M059J (cell line): Measurements from ENCODE around the gene ZNF138. TPM values are rescaled to one million over a fixed set of nuclear protein-coding genes. Genes with fewer than 3 reads are reported as not detected.

Experiments
- DNase-seq: peaks from one replicate; pipeline ENCODE4 v3.0.0-alpha.2; 2012; ENCODE audit warnings: low read depth
- total RNA-seq: library from RNA; depleted of rRNA; stranded (reverse); fragments of >200 nt; shearing (Covaris generic); gene quantifications from 2 replicates; pipeline ENCODE4 v1.2.3, GENCODE V29; 2014; rRNA removed

The ZNF138 gene
- total RNA-seq, 1 experiment from 2014 or later = 9.2 TPM

DNA sequence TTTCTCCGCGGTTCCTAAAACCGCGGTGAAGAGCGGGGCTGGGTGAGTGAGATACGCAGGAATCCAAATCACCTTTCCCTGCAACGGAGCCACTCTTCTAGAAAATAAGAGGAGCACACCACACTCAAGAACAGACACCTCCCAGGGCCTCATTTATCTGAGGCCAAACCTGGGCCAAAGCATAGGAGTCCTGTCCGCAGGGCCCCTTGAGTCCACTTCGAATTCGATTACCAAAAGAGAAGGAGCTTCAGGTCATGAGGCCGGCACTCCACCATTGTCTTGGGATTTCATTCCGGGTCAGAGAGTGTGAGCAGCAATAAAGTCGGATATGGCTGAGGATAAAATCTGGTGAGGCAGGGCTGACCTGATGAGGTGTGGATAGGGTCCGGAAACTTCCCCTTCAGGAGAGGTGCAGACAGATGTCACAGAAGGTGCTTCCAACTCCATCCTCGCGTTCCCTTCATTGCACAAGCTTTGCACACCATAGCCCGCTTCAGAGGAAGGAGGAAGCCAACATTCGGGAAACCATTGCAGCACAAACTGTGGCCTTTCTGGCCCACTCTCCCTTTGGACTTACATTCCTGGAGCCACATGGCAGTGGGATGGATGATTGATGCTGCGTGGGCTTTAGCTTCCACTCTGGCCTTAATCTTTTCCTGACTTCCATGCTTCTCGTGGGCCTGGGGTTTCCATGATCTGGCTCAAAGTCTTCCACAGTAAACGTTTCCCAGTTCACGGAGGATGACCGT, 81.6 kb downstream of the ZNF138 start:
- no peak for DNase-seq

DNA sequence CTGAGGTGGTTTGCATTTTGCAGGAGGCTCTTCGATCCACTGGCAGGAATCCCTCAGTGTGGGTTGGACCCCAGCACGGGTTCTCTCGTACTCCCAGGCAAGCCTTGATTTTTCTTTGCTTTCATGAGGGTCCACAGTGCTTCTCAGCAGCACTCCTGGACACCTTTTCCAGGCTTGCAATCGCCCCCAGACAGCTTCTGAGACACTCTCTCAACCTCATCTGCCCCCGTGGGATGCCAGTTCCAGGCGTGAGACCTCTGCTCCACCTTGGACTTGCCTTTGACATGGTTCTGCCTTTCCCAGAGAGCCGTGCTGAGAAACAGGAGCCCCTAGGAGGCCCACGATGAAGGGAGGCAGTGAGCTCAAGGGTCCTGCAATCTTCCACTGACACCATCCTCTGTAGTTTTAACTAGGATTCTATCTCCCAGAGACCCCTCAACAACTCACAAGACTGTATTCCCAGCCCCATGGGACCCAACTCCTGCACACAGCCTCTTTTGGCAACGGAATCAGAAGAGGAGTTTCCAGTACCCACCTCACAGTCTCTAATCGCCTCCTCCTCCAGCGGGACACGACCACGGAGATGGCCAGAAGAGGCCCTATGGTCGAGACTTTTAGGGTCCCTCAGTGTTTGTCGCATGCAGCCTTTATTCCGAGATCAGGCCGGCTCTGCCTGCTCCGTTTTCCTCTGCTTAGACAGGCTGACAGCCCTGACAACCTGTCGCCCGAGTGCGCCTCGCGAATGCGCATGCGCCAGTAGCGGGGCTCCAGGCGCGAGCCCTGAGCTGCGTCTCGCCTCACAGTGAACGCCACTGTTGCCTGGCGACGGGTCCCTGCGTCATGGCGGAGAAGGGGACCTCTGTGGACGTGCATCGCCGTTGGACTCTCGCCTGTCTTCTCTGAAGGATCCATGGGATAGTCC, 82.8 kb downstream of the ZNF138 start:
- DNase-seq = no peak

GRCh38 chr7:64877714-64878610, 83.7 kb downstream of the ZNF138 start:
- no peak for DNase-seq

DNA sequence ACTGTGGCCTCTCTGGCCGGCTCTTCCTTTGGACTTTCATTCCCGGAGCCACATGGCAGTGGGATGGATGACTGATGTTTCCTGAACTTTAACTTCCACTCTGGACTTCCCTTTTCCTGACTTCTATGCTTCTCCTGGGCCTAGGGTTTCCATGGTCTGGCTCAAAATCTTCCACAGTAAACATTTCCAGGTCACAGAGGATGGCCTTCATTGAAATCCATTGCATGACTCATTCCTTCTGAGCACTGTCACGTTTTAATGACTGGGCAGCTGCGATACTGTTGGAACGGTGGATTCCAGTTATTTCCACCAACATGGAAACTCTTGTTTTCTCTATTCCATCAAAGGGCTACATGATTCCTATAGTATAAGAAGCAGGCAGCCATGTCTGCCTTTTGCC, 84.5 kb downstream of the ZNF138 start:
- peak; percentile 79 for DNase-seq

DNA sequence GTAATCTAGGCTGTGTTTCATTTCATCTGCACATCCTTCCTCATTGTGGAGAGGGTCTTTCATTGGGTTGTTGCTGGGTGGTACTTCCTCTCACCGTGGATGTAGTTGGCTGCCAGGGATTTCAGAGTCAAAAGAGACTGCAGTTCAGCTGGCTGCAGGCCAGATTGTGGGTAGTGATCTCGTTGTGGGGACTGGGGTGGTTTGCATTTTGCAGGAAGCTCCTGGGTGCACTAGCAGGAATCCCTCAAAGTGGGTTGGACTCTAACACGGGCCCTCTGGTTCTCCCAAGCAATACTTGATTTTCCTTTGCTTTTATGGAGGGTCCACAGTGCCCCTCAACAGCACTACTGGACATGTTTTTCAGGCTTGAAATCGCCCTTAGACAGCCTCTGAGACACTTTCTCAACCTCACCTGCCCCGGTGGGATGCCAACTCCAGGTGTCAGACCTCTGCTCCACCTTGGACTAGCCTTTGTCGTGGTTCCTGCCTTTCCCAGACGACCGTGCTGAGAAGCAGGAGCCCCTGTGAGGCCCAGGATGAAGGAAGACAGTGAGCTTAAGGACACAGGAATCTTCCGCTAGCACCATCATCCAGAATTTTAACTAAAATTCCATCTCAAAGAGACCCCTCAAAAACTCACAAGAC, 85.0 kb downstream of the ZNF138 start:
- DNase-seq = peak; percentile 60

GRCh38 chr7:64879800-64880199, 85.6 kb downstream of the ZNF138 start:
- no peak for DNase-seq

DNA sequence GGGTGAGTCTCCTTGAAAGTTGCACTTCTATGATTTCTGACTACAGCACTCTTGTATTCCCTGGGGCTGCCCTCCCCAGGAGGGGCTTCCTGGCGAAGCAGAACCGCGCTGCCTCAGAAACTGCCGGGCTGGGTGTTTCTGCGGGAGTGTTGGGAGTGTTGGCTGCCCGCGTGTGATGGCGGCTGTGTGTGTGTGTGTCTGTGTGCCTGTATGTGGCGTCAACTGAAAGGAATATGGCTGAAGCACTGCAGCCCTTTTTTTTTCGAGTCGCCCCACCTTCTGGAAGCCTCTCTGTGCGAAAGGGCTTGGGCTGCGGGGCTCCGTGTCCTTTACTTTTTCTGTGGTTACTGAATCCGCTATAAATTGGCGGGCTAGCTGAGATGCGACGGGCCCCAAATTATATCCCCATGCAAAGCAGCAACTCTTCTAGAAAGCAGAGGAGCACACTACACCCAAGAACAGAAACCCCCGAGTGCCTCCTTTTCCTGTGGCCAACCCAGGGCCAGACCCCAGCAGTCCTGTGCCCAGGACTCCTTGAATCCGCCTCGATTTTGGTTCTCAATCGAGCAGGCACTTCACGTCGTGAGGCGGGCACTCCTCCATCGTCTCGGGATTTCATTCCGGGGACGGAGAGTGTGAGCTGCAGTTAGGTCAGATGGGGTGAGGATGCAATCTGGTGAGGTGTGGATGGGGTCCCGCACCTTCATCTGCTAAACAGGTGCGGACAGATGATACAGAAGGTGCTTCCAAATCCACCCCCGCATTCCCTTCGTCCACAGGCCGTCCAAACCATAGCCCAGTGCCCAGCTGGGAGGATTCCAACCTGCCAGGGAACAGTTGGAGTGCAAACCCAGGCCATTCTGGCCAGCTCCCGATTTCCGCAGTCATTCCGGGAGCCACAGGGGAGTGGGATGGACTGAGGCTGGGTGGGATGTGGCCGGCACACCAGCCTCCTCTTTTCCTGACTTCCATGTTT, 86.4 kb downstream of the ZNF138 start:
- DNase-seq = no peak

GRCh38 chr7:64881461-64882287, 87.4 kb downstream of the ZNF138 start:
- no peak for DNase-seq

DNA sequence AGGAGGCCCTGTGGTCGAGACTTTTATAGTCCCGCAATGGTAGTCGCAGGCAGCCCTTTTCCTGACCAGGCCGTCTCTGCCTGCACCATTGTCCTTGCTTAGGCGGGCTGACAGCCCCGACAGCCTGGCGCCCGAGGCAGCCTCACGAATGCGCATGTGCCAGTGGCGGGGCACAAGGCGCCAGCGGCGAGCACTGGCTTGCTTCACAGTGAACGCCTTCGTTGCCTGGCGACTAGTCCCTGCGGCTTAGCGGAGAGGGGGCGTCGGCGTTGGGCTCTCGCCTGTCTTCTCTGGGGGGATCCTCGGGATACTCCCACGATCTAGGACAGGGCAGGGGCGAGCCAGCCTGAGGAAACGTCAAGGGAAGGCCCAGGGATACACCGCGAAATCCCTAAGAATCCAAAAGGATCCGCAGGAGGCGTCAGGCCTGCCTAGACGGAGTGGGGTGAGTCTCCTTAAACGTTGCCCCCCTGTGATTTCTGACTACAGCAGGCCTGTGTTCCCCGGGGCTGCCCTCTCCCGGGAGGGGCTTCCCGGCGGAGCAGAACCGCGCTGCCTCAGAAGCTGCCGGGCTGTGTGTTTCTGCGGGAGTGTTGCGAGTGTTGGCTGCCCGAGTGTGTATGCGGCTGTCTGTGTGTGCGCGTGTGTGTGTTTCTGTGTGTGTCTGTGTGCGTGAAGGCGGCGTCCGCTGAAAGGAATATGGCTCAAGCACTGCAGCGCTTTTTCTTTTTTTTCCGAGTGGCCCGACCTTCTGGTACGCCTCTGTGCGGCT, 88.3 kb downstream of the ZNF138 start:
- DNase-seq = no peak

Other genes with a start within 250 kb of the ZNF138 start
- gene ZNF680, start 231.4 kb upstream of the ZNF138 start, total RNA-seq = 8.8 and 12.1 TPM in 2 replicates
- gene ZNF107, start 128.3 kb upstream of the ZNF138 start, total RNA-seq = 5.9 and 8.1 TPM in 2 replicates
- gene ZNF273, start 108.8 kb downstream of the ZNF138 start, total RNA-seq = 16.0 and 17.3 TPM in 2 replicates
- gene ZNF117, start 196.6 kb downstream of the ZNF138 start, total RNA-seq = 4.7 and 5.0 TPM in 2 replicates
- 2.3 and 3.9 TPM in 2 replicates for gene ERV3-1, start 212.3 kb downstream of the ZNF138 start, total RNA-seq